ENCODE data around the gene TBC1D14. TPM values are rescaled to one million over a fixed set of nuclear protein-coding genes. Genes with fewer than 3 reads are reported as not detected.

Gene TBC1D14
- total and polyA plus RNA-seq, 10 of the 15 experiments (the other 5 are each of a cell fraction or from before 2014, with no cell fraction given): 0.87 to 39.3 (median 30.1) TPM

GRCh38 chr4:6948134-6948460, 38.5 kb downstream of the TBC1D14 start:
- POLR2A ChIA-PET: interaction anchor here (0.6 kb wide), 1 partner anchor 40 kb away, joined by 3 read pairs; no protein-coding TSS in a partner anchor
- Histone ChIP-seq H3K4me1 (ENCODE audit: control insufficient read depth, insufficient read depth, low read length) (peaks cover 5% of the 10 kb centered on the region), H3K36me3 (ENCODE audit: control insufficient read depth in 2 of 2, insufficient read depth in 2 of 2, low read length in 1 of 2) (peaks cover 0 to 1% of the 10 kb centered on the region in 2 experiments; a peak in 1 of 4 replicates), H3K79me2 (ENCODE audit: control insufficient read depth, insufficient read depth, low read length) (no peaks in the 10 kb centered on the region; the same call in 1 of the 2 replicates), H3K4me2 (ENCODE audit: control insufficient read depth, insufficient read depth) (no peak overlapping the region), H3K9me3 (replicated peaks; ENCODE audit: control insufficient read depth, insufficient read depth, low read length) (no peaks in the 10 kb centered on the region), H2AFZ (ENCODE audit: control insufficient read depth, low read depth, low read length) (no peak overlapping the region), H4K20me1 (ENCODE audit: control insufficient read depth, insufficient read depth) (no peaks in the 10 kb centered on the region), H3K4me3 (no peak overlapping the region), H3K27ac (ENCODE audit: control insufficient read depth, insufficient read depth) (no peak overlapping the region), H3K27me3 (replicated peaks in 1 of 2; ENCODE audit: control insufficient read depth in 2 of 2, insufficient read depth in 2 of 2, low read length in 1 of 2) (no peaks in the 10 kb centered on the region), H3K9ac (ENCODE audit: control insufficient read depth, insufficient read depth, low read length) (no peak overlapping the region)
- TF ChIP-seq BMI1 (IDR thresholded peaks at IDR 0.05; ENCODE audit: borderline replicate concordance) (no peak), ZZZ3 (IDR thresholded peaks at IDR 0.05; ENCODE audit: control insufficient read depth, insufficient read length, low read depth) (no peak), FOXK2 (IDR thresholded peaks at IDR 0.05) (no peak)
- 54% methylated on average over 3 of the region's 3 CpGs for WGBS (ENCODE audit: insufficient coverage, insufficient replicate concordance, low lambda C conversion rate, missing lambda C conversion rate)
- FAIRE-seq (peak; percentile 61), DNase-seq (ENCODE audit: low read depth, low spot score) (no peak), ATAC-seq (no peak)
- SMC1A ChIA-PET (ENCODE audit: uncharacterized antibody, unreplicated experiment): no interaction called here
- CTCF ChIA-PET: no interaction called here
- RAD21 ChIA-PET (ENCODE audit: unreplicated experiment): no interaction called here
- BruUV-seq (replicated peaks): no TSS peak
- in situ Hi-C loops (cut with MboI) (no loop called here), intact Hi-C loops (cut with micrococcal nuclease; ENCODE audit: unreplicated experiment) (no loop called here)

DNA sequence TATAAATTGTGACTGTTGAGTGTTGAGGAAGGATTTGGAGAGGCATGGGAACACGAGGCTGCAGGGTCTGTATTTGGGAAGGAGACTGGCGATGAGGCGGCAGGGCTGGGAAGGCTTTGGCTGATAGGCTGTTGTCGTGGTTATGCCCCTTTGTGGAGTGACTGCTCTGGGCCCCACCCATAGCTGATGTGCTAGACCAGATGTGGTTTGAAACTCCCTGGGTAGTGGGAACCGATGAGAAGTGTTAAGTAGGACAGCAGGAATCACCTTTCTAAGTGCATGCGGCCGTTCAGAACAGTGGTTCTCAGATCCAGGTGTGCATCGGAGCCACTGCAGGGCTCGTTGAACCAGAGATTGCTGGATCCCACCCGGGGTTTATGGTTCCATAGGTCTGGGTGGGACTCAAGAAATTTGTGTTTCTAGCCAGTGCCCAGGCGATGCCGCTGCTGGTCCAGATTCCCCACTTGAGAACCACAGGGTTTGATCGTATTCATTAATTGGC, 42.3 kb downstream of the TBC1D14 start:
- Histone ChIP-seq H3K9ac (ENCODE audit: control insufficient read depth, insufficient read depth, low read length) (no peak overlapping the region), H3K4me2 (ENCODE audit: control insufficient read depth, insufficient read depth) (no peak overlapping the region), H3K27me3 (replicated peaks in 1 of 2; ENCODE audit: control insufficient read depth in 2 of 2, insufficient read depth in 2 of 2, low read length in 1 of 2) (no peaks in the 10 kb centered on the region), H4K20me1 (ENCODE audit: control insufficient read depth, insufficient read depth) (no peaks in the 10 kb centered on the region), H3K36me3 (ENCODE audit: control insufficient read depth in 2 of 2, insufficient read depth in 2 of 2, low read length in 1 of 2) (no peaks in the 10 kb centered on the region; a peak in 1 of 4 replicates), H2AFZ (ENCODE audit: control insufficient read depth, low read depth, low read length) (no peak overlapping the region), H3K9me3 (replicated peaks; ENCODE audit: control insufficient read depth, insufficient read depth, low read length) (no peaks in the 10 kb centered on the region), H3K27ac (ENCODE audit: control insufficient read depth, insufficient read depth) (no peak overlapping the region), H3K79me2 (ENCODE audit: control insufficient read depth, insufficient read depth, low read length) (no peaks in the 10 kb centered on the region; the same call in 1 of the 2 replicates), H3K4me1 (ENCODE audit: control insufficient read depth, insufficient read depth, low read length) (no peaks in the 10 kb centered on the region), H3K4me3 (no peak overlapping the region)
- ChIA-PET CTCF (no interaction called here), RAD21 (ENCODE audit: unreplicated experiment) (no interaction called here), SMC1A (ENCODE audit: uncharacterized antibody, unreplicated experiment) (interaction anchor here (1.1 kb wide), 1 partner anchor 12 kb away, joined by 3 read pairs; no protein-coding TSS in a partner anchor), POLR2A (no interaction called here)
- no TSS peak for BruUV-seq (replicated peaks)
- no peak for DNase-seq (ENCODE audit: low read depth, low spot score)
- 88% methylated on average over 12 of the region's 13 CpGs for WGBS (ENCODE audit: insufficient coverage, insufficient replicate concordance, low lambda C conversion rate, missing lambda C conversion rate)
- intact Hi-C loops (cut with micrococcal nuclease; ENCODE audit: unreplicated experiment) (no loop called here), in situ Hi-C loops (cut with MboI) (no loop called here)
- no peak for ATAC-seq
- no peak for FAIRE-seq
- no peak for TF ChIP-seq ATF2 (IDR thresholded peaks at IDR 0.05; ENCODE audit: low read length)
- TF ChIP-seq, protein P1, sequence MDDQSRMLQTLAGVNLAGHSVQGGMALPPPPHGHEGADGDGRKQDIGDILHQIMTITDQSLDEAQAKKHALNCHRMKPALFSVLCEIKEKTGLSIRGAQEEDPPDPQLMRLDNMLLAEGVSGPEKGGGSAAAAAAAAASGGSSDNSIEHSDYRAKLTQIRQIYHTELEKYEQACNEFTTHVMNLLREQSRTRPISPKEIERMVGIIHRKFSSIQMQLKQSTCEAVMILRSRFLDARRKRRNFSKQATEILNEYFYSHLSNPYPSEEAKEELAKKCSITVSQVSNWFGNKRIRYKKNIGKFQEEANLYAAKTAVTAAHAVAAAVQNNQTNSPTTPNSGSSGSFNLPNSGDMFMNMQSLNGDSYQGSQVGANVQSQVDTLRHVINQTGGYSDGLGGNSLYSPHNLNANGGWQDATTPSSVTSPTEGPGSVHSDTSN (IDR thresholded peaks at IDR 0.05; ENCODE audit: insufficient replicate concordance, low read depth, low read length): no peak
- no peak for TF ChIP-seq DPF2 (IDR thresholded peaks at IDR 0.05)
- no peak for TF ChIP-seq POU2F2 (IDR thresholded peaks at IDR 0.05; ENCODE audit: borderline replicate concordance, low read depth, low read length)
- TF ChIP-seq ZNF592 (IDR thresholded peaks at IDR 0.05): no peak
- no peak for TF ChIP-seq SMARCA5 (IDR thresholded peaks at IDR 0.05)
- TF ChIP-seq RELA (IDR thresholded peaks at IDR 0.05; ENCODE audit: borderline replicate concordance, partially characterized antibody): no peak
- no peak for TF ChIP-seq EZH2 (IDR thresholded peaks at IDR 0.05; ENCODE audit: borderline replicate concordance, control insufficient read depth, low read depth, low read length)
- no peak for TF ChIP-seq TCF12 (IDR thresholded peaks at IDR 0.05; ENCODE audit: low read depth, low read length)
